ENCODE results near the gene GAB4. TPM values are rescaled to one million over a fixed set of nuclear protein-coding genes. Genes with fewer than 3 reads are reported as not detected.

Gene GAB4
- total and polyA plus RNA-seq, 2 of the 4 experiments (the other 2 are of a cell fraction): not detected

GRCh38 chr22:16922076-16922475 is 85.9 kb downstream of the GAB4 start:
- H3K4me2 ChIP-seq (ENCODE audit: low read depth, low read length): no peak overlapping the region
- in situ Hi-C loops (cut with MboI; ENCODE audit: low sequenced_read_pairs): loop anchor here (5.0 kb wide), 1 partner anchor 135 kb away; no protein-coding TSS in a partner anchor

More at GRCh38 chr22:16922076-16922475, 85.9 kb downstream of the GAB4 start:
- no peak overlapping the region for H3K14ac ChIP-seq (replicated peaks; ENCODE audit: low read depth, low read length)
- no peaks in the 10 kb centered on the region for H3K79me1 ChIP-seq (ENCODE audit: low read depth in 1 of 2, low read length in 2 of 2)
- no peak for ATAC-seq (ENCODE audit: low read depth)
- H2BK120ac ChIP-seq (ENCODE audit: low read depth, low read length): no peak overlapping the region
- no peak overlapping the region for H2AK9ac ChIP-seq (replicated peaks; ENCODE audit: low read depth, low read length, poor library complexity)
- H3K18ac ChIP-seq (ENCODE audit: low read depth, low read length): no peak overlapping the region
- H3K9me3 ChIP-seq (ENCODE audit: control insufficient read depth, insufficient read depth, low read length): no peaks in the 10 kb centered on the region
- H3K23ac ChIP-seq (ENCODE audit: low read depth, low read length): no peak overlapping the region
- CTCF ChIA-PET: no interaction called here
- no peak overlapping the region for H4K91ac ChIP-seq (ENCODE audit: insufficient read depth, low read depth, low read length)
- no peak overlapping the region for H3K4ac ChIP-seq (ENCODE audit: low read depth, low read length)
- dilution Hi-C loops (cut with HindIII; ENCODE audit: low sequenced_read_pairs, unreplicated experiment): no loop called here
- no peaks in the 10 kb centered on the region for H3K4me1 ChIP-seq (ENCODE audit: control insufficient read depth, insufficient read depth, low read length)
- no TSS peak for BruUV-seq (replicated peaks)
- DNase-seq: no peak
- H3K4me3 ChIP-seq (ENCODE audit: insufficient read depth, low read depth, low read length): no peak overlapping the region
- no peak overlapping the region for H4K5ac ChIP-seq (ENCODE audit: low read depth, low read length)
- no peak overlapping the region for H2BK15ac ChIP-seq (ENCODE audit: low read depth, low read length)
- no peaks in the 10 kb centered on the region for H3K36me3 ChIP-seq (ENCODE audit: control insufficient read depth, insufficient read depth, low read length)
- H3K27ac ChIP-seq (ENCODE audit: insufficient read depth, low read length): no peak overlapping the region
- H3K27me3 ChIP-seq (ENCODE audit: control insufficient read depth, insufficient read depth, low read length): no peaks in the 10 kb centered on the region
- no peak overlapping the region for H2AK5ac ChIP-seq (ENCODE audit: low read depth, low read length)
- no peak for TF ChIP-seq CHD1 (IDR thresholded peaks at IDR 0.05; ENCODE audit: low read depth, low read length)
- TF ChIP-seq RFX5 (IDR thresholded peaks at IDR 0.05; ENCODE audit: low read depth, low read length): no peak
- no peak for TF ChIP-seq ELK1 (IDR thresholded peaks at IDR 0.05; ENCODE audit: borderline replicate concordance, low read depth, low read length)
- H2BK20ac ChIP-seq (ENCODE audit: low read depth, low read length): no peak overlapping the region
- POLR2A ChIA-PET (ENCODE audit: unreplicated experiment): no interaction called here
- no peak overlapping the region for H4K8ac ChIP-seq (ENCODE audit: low read depth in 2 of 2, low read length in 2 of 2)
- WGBS, 2 experiments (ENCODE audit: extremely low coverage in 2 of 2, insufficient read length in 1 of 2): no CpG with 5 or more reads among the region's 2 CpGs
- no peak overlapping the region for H2BK5ac ChIP-seq (ENCODE audit: low read depth, low read length, poor library complexity, severe bottlenecking)
- H4K20me1 ChIP-seq (ENCODE audit: insufficient read depth, low read length): no peaks in the 10 kb centered on the region
- intact Hi-C loops (cut with micrococcal nuclease): no loop called here
- H3K56ac ChIP-seq (ENCODE audit: extremely low read depth, insufficient read depth, low read length): no peak overlapping the region
- H3K9ac ChIP-seq (ENCODE audit: low read depth, low read length): no peak overlapping the region
- H2AFZ ChIP-seq (replicated peaks; ENCODE audit: low read length, poor library complexity): no peak overlapping the region
- no peaks in the 10 kb centered on the region for H3K9me1 ChIP-seq (ENCODE audit: insufficient read depth, low read length)

All from IMR-90 (cell line).